HG03135 (cell line): Measurements from ENCODE around the gene MEX3A.
"Not testable (repeated sequence)": the region's sequence is repeated elsewhere in the genome, so short reads cannot be mapped to it uniquely, and the experiment has no call there.

Experiments used
- ATAC-seq: cut with Tn5 transposase; IDR thresholded peaks from one replicate; pipeline ENCODE4 v1.9.1; 2021; ENCODE audit warnings: mild to moderate bottlenecking, moderate library complexity; ENCODE audit not compliant: unreplicated experiment

The MEX3A gene

GRCh38 chr1:156082309-156083091 lies at the start of gene MEX3A:
Gene MEX3A (minus strand): TSS chr1:156082465. CDS start chr1:156081998, 467 bp downstream.
- peak; percentile 59 for ATAC-seq

GRCh38 chr1:156130578-156130942 lies 48.3 kb upstream of the MEX3A start:
- no peak for ATAC-seq

- ATAC-seq, result no peak
Measured at GRCh38 chr1:156129687-156130577, 47.7 kb upstream of the MEX3A start.

- no peak for ATAC-seq
Measured at GRCh38 chr1:156128654-156129597, 46.7 kb upstream of the MEX3A start.

GRCh38 chr1:156128308-156128653 lies 46.0 kb upstream of the MEX3A start:
- no peak for ATAC-seq

- ATAC-seq, result no peak
Measured at GRCh38 chr1:156126630-156127534, 44.6 kb upstream of the MEX3A start.

GRCh38 chr1:156126043-156126629 lies 43.9 kb upstream of the MEX3A start:
- no peak for ATAC-seq

- ATAC-seq, result not testable (repeated sequence)
Measured at GRCh38 chr1:156125544-156125943, 43.3 kb upstream of the MEX3A start.

- no peak for ATAC-seq
Measured at GRCh38 chr1:156124557-156125483, 42.6 kb upstream of the MEX3A start.

GRCh38 chr1:156123356-156124196 lies 41.3 kb upstream of the MEX3A start:
- ATAC-seq, result no peak

GRCh38 chr1:156122519-156123355 lies 40.5 kb upstream of the MEX3A start:
- ATAC-seq, result no peak

GRCh38 chr1:156122086-156122485 lies 39.8 kb upstream of the MEX3A start:
- ATAC-seq, result no peak

- no peak for ATAC-seq
Measured at GRCh38 chr1:156121457-156121856, 39.2 kb upstream of the MEX3A start.

- ATAC-seq, result not testable (repeated sequence)
Measured at GRCh38 chr1:156121005-156121404, 38.7 kb upstream of the MEX3A start.

- no peak for ATAC-seq
Measured at GRCh38 chr1:156120318-156120717, 38.1 kb upstream of the MEX3A start.

GRCh38 chr1:156119503-156120209 lies 37.4 kb upstream of the MEX3A start:
- ATAC-seq, result no peak
